HG03558 (cell line): ENCODE data around the gene SLC12A4.

Experiments
- ATAC-seq: cut with Tn5 transposase; IDR thresholded peaks from one replicate; pipeline ENCODE4 v1.9.1; 2021; ENCODE audit warnings: moderate number of reproducible peaks; ENCODE audit not compliant: unreplicated experiment; ENCODE audit errors: extremely low read depth

Gene SLC12A4

DNA sequence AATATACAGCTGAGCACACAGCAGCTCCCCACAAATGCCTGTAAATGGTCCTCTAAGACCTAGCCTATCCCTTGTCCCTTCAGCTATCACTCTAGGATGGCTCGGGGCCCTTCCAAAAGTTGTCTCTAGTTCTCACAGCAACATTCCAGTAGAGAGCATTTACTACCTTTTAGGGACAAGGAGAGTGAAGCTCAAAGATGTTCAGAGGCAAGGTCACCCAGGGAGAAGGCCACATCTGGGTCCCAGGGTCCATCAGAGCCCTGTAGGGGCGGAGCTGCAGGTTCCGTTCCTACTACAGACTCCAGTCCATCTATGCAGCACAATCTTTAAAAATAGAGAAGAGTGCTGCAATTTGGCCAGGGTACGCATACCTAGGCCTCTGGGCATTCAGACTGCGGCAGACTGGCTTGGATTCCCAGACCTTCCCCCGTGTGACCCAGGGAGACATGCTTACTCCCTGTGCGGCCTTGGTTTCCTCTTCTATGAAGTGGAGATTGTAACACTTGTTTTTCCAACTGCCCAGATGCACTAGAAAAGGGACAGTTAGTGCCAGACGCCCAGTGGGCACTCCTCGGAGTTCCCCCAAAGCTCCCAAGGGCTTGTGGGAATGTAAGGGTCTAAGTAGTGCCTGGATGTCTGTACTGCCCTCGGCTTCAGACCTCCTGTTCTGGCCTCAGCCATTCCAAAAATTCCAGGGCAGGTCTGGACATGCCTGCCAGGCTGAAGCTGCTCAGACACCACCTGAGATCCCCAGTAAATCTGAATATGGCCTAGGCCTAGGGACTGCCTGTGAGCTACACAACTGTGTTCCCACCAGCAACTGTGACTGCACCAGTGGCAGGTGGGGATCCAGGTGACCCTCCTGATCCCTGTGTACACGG lies 2.5 kb downstream of the SLC12A4 start:
- no peak for ATAC-seq

DNA sequence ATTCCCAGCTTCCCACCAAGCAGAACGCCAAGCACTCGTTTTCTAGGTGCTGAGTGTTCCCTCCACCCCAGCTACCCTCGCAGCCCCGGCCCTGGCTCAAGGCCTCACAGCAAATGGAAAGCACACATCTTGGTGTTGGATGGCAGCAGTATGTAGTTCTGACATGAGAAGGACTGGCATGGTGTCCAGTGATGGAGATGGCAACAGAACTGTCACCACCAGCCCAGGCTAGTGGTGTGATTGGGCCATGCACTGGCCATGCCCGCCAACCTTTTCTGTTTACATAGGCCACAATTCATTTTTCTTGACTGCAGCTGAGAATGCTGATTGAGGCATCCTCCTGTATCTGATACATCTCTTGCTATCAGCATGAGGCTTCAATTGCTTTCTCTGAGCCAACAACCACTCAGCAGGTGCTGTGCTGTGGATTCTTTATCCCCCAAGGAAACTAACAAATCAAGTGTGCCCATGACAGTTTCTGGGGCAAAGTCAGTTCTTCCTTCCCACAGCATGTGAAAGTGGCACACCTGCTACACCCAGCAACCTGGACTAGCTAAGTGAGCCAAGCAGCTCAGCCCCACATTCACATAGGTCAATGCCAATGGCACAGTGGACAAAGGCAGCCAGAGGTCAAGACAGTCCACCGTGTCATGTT lies 3.8 kb downstream of the SLC12A4 start:
- no peak for ATAC-seq

DNA sequence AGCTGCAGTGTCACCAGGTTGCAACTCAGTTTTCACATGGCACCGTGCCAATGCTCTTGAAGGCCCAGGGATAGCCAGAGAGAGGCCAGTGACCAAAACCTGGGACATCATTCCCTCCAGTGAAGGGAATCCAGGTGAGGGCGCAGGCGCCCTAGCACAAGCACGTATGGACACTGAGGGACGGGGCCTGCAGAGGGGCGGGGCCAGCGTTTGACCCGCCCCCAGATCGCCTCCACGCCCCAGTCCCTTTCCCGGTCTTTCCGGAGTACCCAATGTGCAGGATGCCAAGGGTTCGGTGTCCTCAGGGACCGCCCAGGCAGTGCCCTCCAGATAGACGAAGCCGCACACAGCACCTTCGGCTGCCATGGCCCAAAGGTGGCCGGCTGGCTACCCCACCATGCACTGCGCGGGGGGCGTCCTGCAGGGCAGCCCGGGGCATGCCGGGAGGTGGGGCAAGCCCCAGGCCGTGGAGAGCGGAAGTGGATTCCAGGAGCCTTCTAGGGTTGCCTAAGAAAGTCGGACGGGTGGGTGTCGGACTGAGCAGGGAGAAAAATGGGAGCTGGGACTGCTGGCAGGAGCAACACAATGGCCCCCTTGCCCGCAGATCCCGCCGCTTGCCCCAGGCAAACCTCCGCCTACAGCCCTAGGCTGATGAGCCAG lies 4.6 kb downstream of the SLC12A4 start:
- no peak for ATAC-seq

GRCh38 chr16:67963292-67963661 lies 5.2 kb downstream of the SLC12A4 start:
- no peak for ATAC-seq

GRCh38 chr16:67962135-67962534 lies 6.3 kb downstream of the SLC12A4 start:
- no peak for ATAC-seq

GRCh38 chr16:67961551-67961957 lies 6.9 kb downstream of the SLC12A4 start:
- ATAC-seq: no peak

- ATAC-seq: no peak
Observed at GRCh38 chr16:67959536-67960329, 8.7 kb downstream of the SLC12A4 start.

- ATAC-seq: no peak
Observed at GRCh38 chr16:67957622-67958021, 10.8 kb downstream of the SLC12A4 start.

GRCh38 chr16:67954421-67955196 lies 13.8 kb downstream of the SLC12A4 start:
- ATAC-seq: no peak

- ATAC-seq: no peak
Observed at GRCh38 chr16:67953641-67954375, 14.6 kb downstream of the SLC12A4 start.

DNA sequence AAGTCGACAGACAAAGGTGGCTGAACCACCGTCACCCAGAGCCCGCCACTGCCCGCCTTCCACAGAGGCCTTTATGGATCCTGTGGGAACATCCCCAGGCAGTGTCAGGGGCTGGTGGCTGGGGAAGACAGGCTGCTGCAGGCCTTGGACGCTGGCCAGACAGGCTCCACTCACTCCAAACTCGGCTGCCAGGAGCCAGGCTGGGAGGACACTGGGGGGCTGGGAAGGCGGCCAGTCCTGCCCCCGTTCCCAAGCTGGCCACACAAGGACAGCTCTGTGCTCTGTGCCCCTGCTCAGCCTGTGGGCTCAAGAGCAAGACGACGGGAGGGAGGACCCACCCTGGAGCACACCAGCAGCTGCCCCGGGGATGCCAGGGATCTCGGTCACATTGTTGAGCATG lies 17.0 kb downstream of the SLC12A4 start:
- no peak for ATAC-seq

DNA sequence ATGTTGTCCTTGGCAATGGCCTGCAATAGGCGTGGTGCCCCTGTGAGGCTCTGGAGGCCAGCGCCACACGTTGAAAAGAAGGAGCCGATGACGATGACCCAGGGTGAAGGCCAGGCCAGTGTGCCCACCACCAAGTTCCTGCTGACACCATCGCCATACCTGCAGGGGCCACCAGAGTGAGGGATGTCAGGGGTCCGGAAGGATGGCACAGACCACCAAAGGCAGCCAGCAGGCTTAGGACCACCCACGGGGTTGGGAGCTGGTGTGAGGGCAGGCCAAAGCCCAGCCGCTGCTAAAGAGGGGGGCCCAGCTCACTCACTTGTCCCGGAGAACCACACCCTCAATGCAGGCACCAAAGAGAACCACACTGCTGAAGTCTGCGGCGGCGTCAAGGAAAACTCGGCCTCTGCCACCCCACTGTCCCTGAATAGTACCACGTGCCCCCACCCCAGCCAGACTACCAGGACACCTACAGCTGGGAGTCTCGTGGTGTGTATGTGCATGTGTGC lies 18.0 kb downstream of the SLC12A4 start:
- ATAC-seq: no peak

- ATAC-seq: no peak
Observed at GRCh38 chr16:67949645-67950044, 18.8 kb downstream of the SLC12A4 start.

GRCh38 chr16:67948015-67948414 lies 20.4 kb downstream of the SLC12A4 start:
- no peak for ATAC-seq

DNA sequence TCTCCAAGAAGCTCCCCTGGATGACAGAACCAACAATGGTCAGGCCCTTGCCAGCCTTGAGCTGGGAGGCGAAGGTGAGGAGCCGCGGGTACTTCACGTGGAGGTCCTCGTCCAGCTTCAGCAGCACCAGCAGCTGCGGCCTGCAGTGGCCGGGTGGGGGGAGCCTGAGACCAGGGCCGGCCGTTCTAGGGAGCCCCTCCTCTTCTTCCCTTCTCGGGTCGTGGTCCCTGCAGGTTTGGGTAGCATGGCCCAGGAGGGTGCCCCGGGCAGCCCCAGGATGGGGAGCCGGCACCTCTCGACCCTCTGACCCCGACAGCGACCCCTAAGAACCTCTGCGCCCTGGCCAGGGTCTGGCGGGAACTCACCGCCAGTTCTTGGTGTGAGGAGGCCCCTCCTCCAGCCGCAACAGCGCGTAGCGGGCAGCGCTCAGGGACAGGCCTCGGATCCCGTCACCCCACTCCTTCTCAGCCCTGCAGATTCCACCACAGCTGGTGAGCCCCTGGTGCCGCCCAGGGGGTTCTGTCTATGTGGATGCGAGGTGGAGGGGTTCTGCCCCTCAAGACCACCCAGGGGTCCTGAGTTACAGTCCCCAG lies 21.4 kb downstream of the SLC12A4 start:
- no peak for ATAC-seq

DNA sequence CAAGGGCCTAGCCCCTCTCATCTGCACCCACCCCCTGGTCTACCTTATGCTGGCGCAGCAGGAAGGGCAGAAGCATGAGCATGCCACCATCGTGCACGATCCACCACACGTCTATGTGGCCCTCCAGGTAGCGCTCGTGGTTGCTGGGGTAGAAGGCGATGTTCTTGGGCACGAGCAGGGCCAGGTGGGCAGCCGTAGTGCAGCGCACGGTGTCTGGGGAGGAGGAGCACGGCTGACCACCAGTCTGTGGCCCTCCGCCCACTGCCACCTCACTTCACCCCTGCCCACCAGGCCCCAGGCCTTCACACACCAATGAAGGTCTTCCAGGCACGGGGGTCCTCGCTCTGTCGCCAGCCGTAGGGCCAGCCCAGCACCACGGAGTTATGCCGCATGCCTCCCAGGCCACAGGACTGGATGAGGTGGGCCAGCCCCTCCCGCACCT lies 22.3 kb downstream of the SLC12A4 start:
- no peak for ATAC-seq

DNA sequence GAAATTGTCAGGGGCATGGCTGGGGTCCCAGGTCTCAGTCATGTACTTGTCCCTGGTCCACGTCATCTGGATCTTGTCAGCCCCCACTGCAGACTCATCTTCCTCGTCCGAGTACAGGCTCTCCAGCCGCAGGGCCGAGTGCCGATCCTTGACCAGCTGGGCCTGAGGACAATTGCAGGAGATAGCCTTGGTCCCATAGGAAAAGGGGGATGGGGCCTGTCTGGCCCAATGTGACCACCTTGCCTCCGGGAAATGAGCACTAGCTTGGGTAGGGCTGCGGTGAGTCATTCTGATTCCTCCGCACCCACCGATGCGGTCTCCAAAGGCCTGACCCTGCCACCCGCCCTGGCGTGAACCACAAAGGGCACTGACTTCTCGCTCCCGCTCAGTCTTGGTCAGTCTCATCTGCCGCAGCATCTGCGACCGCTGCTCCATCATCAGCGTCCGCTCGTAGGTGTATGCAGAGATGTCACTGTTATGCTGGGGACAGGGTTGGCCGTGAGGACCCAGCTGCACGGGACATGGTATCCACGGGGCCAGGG lies 23.0 kb downstream of the SLC12A4 start:
- no peak for ATAC-seq
